GM12873 (cell line): ENCODE results near the gene NEFH.

Experiments used
- TF ChIP-seq, protein P1 (sequence below): IDR thresholded peaks from 2 replicates; pipeline ENCODE4 v1.5.1; 2012; ENCODE audit warnings: low read depth, mild to moderate bottlenecking, moderate library complexity, low read length, control low read depth; ENCODE audit not compliant: insufficient read depth; ENCODE audit errors: missing control alignments

Gene NEFH

DNA sequence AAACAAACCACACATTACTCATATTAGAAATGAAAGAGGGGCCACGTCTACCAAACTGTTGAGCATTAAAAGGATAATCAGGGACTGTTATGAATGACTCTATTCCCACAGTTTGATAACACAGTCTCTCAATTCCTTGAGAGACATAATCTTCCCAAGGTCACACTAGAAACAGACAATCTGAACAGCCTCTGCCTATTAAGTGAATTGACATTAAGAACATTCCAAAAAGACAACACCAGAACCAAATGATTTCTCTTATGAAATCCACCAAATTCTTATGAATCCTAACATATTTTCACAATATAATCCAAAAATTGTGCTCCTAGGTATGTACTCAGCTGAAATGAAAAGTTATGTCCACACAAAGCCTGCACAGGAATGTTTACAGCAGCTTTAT lies 37.0 kb upstream of the NEFH start:
- TF ChIP-seq, protein P1, sequence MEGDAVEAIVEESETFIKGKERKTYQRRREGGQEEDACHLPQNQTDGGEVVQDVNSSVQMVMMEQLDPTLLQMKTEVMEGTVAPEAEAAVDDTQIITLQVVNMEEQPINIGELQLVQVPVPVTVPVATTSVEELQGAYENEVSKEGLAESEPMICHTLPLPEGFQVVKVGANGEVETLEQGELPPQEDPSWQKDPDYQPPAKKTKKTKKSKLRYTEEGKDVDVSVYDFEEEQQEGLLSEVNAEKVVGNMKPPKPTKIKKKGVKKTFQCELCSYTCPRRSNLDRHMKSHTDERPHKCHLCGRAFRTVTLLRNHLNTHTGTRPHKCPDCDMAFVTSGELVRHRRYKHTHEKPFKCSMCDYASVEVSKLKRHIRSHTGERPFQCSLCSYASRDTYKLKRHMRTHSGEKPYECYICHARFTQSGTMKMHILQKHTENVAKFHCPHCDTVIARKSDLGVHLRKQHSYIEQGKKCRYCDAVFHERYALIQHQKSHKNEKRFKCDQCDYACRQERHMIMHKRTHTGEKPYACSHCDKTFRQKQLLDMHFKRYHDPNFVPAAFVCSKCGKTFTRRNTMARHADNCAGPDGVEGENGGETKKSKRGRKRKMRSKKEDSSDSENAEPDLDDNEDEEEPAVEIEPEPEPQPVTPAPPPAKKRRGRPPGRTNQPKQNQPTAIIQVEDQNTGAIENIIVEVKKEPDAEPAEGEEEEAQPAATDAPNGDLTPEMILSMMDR, result no peak

DNA sequence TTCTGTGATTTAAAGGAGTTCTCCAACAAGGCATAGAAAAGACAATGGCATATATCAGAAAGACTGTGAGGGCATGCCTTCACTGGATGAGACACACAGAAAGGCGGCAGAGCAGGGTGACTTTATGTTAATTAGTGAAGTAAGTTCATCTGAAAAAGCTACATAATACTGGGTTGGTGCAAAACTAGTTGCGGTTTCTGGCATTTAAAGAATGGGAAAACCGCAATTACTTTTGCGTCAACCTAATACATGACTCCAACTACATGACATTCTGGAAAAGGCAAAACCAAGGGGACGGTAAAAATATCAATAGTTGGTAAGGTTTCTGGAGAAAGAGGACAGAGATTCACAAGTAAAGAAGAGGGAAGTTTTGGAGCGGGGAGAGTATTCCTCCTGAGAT lies 36.6 kb upstream of the NEFH start:
- TF ChIP-seq, protein P1, result no peak

DNA sequence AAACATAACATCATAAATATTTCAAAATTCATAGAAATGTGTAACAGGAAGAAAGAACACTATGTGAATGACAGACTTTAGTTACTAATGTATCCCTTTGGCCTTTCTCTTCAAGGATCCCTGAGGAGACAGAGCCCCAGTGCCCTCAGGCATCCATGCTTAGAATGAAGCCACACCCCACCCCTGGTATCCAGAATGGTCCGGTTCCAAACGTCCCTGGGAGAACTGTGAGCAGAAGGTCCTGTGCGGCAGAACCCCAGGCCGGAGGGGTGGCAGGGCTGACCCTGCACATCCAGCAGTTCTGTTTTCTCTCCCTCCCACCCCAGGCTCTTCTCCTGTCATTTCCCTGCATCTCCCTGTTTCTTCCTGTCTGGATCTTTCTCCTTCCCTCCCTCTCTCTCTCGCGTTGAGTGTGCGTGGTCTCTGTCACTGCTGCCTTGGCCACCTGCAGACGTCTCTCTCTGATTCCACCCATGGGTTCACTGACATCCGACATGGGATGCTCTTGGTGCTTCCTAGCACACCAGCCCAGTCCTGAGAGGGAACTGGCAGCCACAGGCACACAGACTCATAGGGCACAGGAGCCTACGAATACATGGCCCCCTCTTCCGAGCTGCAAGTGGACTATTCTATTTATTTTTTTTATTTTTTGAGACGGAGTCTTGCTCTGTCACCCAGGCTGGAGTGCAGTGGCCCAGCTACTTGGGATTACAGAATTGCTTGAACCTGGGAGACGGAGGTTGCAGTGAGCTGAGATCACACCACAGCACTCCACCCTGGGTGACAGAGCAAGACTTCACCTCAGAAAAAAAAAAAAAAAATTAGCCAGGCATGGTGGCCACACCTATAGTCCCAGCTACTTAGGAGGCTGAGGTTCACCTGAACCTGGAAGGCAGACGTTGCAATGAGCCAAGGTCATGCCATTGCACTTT lies 35.9 kb upstream of the NEFH start:
- TF ChIP-seq, protein P1, result no peak

GRCh38 chr22:29445508-29445907 lies 34.5 kb upstream of the NEFH start:
- TF ChIP-seq, protein P1, result no peak

- TF ChIP-seq, protein P1, result no peak
Observed at GRCh38 chr22:29447906-29448305, 32.1 kb upstream of the NEFH start.

DNA sequence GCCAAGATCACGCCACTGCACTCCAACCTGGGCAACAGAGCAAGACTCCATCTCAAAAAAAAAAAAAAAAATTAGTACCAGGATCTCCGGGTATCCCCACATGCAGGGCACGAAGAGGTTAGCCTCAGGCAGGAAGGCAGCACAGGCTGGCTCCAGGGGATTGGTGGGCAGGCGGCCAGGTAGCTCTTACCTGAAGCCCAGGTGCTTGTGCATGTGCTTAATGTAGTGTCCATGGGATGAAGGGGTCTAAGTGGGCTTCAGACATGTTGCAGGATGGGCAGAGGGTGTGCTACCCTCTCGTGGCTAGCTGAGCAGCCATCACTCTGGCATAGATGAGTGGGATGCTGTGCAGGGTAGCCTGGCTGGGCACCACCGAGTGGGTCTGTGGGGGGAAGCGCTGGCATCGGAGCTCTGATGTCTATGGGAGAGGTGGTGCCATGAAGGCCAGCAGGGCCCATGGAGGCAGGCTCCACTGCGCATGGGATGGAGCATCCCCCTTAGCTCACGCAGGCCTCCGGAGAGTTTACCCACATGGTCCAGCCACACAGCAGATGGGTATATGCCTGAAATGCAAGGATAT lies 30.6 kb upstream of the NEFH start:
- TF ChIP-seq, protein P1, result no peak

DNA sequence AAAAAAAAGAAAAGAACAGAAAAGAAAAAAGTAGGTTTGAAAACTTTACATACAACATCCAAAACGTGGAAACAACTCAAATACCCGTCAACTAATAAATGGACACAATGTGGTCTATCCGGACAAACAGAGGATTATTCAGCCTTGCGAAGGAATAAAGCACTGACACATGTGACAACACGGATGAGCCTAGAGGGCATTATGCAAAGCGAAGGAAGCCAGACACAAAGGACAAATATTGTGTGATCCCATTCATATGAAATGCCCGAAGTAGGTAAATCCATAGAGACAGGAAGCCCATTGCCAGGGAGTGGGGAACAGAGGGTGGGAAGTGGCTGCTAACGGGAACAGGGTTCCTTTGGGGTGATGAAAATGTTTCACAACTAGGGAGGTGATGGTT lies 29.8 kb upstream of the NEFH start:
- TF ChIP-seq, protein P1, result no peak
